Esophagus squamous epithelium (tissue), 5 donors: ENCODE results near the gene LTF. TPM values are rescaled to one million over a fixed set of nuclear protein-coding genes. Genes with fewer than 3 reads are reported as not detected.

ENCODE experiments used
- DNase-seq: peaks from one replicate; lab custom pipeline; 2025; lab: John Stamatoyannopoulos, UW
- H3K27ac ChIP-seq, 4 donors: fragments of 200-600 bp; sonication (generic); one replicate each; pipeline ENCODE4 v1.5.1; 2016 to 2019; ENCODE audit warnings: mild to moderate bottlenecking in 1 of 4
- H3K27me3 ChIP-seq, 4 donors: fragments of 200-600 bp; sonication (generic); 1 replicate in 3 of 4; 2 replicates in 1 of 4; pipeline versions ENCODE4 v1.5.1 to v1.6.0; 2017 to 2021; ENCODE audit warnings: antibody characterized with exemption in 1 of 4
- H3K36me3 ChIP-seq, 3 donors: fragments of 200-600 bp; sonication (generic); one replicate each; pipeline ENCODE4 v1.5.1; 2016 to 2019
- H3K4me1 ChIP-seq, 3 donors: fragments of 200-600 bp; sonication (generic); one replicate each; pipeline ENCODE4 v1.5.1; 2017 to 2019
- H3K4me3 ChIP-seq, 4 donors: fragments of 200-600 bp; sonication (generic); 1 replicate in 3 of 4; 2 replicates in 1 of 4; pipeline ENCODE4 v1.5.1; 2016 to 2019; ENCODE audit warnings: mild to moderate bottlenecking in 2 of 4, moderate library complexity in 1 of 4
- H3K9me3 ChIP-seq, 3 donors: fragments of 200-600 bp; sonication (generic); one replicate each; pipeline ENCODE4 v1.5.1; 2016 to 2019
- CTCF ChIP-seq, 6 experiments: fragments of 450-650 bp in 4 of 6; fragments of 200-600 bp in 2 of 6; sonication (generic) in 2 of 6; IDR thresholded peaks; one replicate each; pipeline ENCODE4 v1.5.1; 2016 to 2019; ENCODE audit warnings: antibody characterized with exemption in 6 of 6, mild to moderate bottlenecking in 4 of 6, moderate library complexity in 4 of 6
- POLR2A ChIP-seq, 4 donors: fragments of 450-650 bp; IDR thresholded peaks; one replicate each; pipeline ENCODE4 v1.6.1; 2017; ENCODE audit warnings: antibody characterized with exemption in 4 of 4, mild to moderate bottlenecking in 4 of 4, moderate library complexity in 3 of 4
- WGBS, 2 donors: methylation state at CpG; one replicate each; pipeline ENCODE4 v1.1.5; 2018; 5-methylcytosine and 5-hydroxymethylcytosine counted together
- intact Hi-C: fragments of 100-400 bp; cut with DNase I; formaldehyde crosslinking; loops from one replicate; pipeline ENCODE4 v1.15.0; 2022
- total RNA-seq, 4 donors: library from RNA; depleted of rRNA; stranded (reverse); fragments of >200 nt; gene quantifications; one replicate each; pipeline ENCODE4 v1.1.0, GENCODE V29; 2016
- donor health status: DM: yes; HTN: yes; CAD: no.

LTF gene
- total RNA-seq, 4 donors from 2014 or later, result 0.57 to 204 (median 2.6) TPM

- Histone ChIP-seq H3K27me3 (peaks cover 0 to 10% (median 0%) of the 10 kb centered on the region in 4 donors), H3K4me3 (no peak overlapping the region), H3K4me1 (peaks cover 0 to 8% (median 4%) of the 10 kb centered on the region in 3 donors), H3K36me3 (no peaks in the 10 kb centered on the region), H3K27ac (no peak overlapping the region), H3K9me3 (no peaks in the 10 kb centered on the region)
- intact Hi-C loops, result loop anchor here (10.0 kb wide), 1 partner anchor 135 kb away; no protein-coding TSS in a partner anchor
- no peak for TF ChIP-seq POLR2A (IDR thresholded peaks at IDR 0.05)
- TF ChIP-seq CTCF (IDR thresholded peaks at IDR 0.05), result no peak
- WGBS, 2 donors, result 71 to 94% methylated on average over 1 of the region's 1 CpG
- DNase-seq, result no peak
Measured at GRCh38 chr3:46489875-46490274, 25.2 kb upstream of the LTF start.

GRCh38 chr3:46489381-46489780, 24.7 kb upstream of the LTF start:
- Histone ChIP-seq H3K27me3 (peaks cover 0 to 10% (median 0%) of the 10 kb centered on the region in 4 donors), H3K9me3 (no peaks in the 10 kb centered on the region), H3K27ac (no peak overlapping the region), H3K4me1 (peaks cover 0 to 8% (median 4%) of the 10 kb centered on the region in 3 donors), H3K36me3 (no peaks in the 10 kb centered on the region), H3K4me3 (no peak overlapping the region)
- intact Hi-C loops, result loop anchor here (10.0 kb wide), 1 partner anchor 135 kb away; no protein-coding TSS in a partner anchor
- TF ChIP-seq POLR2A (IDR thresholded peaks at IDR 0.05) (no peak), CTCF (IDR thresholded peaks at IDR 0.05) (no peak)
- no peak for DNase-seq
- WGBS, 2 donors, result 83% methylated on average over 2 of the region's 4 CpGs; no CpG with 5 or more reads in 1 of the 2 donors

GRCh38 chr3:46488735-46489361, 24.1 kb upstream of the LTF start:
- Histone ChIP-seq H3K27ac (no peak overlapping the region), H3K27me3 (peaks cover 0 to 10% (median 0%) of the 10 kb centered on the region in 4 donors), H3K9me3 (no peaks in the 10 kb centered on the region), H3K4me1 (peaks cover 0 to 8% (median 4%) of the 10 kb centered on the region in 3 donors), H3K4me3 (peak overlapping the region in 2 of 4 donors; percentile 11 to 17), H3K36me3 (no peaks in the 10 kb centered on the region)
- peak; percentile 63 for DNase-seq
- intact Hi-C loops, result loop anchor here (10.0 kb wide), 1 partner anchor 136 kb away; no protein-coding TSS in a partner anchor
- 10 to 12% methylated on average over 13 to 18 of the region's 26 CpGs for whole genome bisulfite sequencing, 2 donors
- TF ChIP-seq CTCF (IDR thresholded peaks at IDR 0.05), result peak; percentile 90 to 99 (median 97)
- TF ChIP-seq POLR2A (IDR thresholded peaks at IDR 0.05), result peak in 1 of 4 donors; percentile 14

GRCh38 chr3:46485779-46486175, 21.1 kb upstream of the LTF start:
- intact Hi-C loops, result loop anchor here (10.0 kb wide), 1 partner anchor 139 kb away; no protein-coding TSS in a partner anchor
- no peaks in the 10 kb centered on the region for H3K36me3 ChIP-seq
- no peak overlapping the region for H3K4me3 ChIP-seq
- H3K9me3 ChIP-seq, result no peaks in the 10 kb centered on the region
- WGBS, 2 donors, result 83 to 88% methylated on average over 3 to 4 of the region's 4 CpGs
- H3K27me3 ChIP-seq, result peaks cover 0 to 18% (median 0%) of the 10 kb centered on the region in 4 donors
- TF ChIP-seq POLR2A (IDR thresholded peaks at IDR 0.05), result no peak
- TF ChIP-seq CTCF (IDR thresholded peaks at IDR 0.05), result no peak
- no peak for DNase-seq
- no peak overlapping the region for H3K27ac ChIP-seq
- peaks cover 0 to 8% (median 4%) of the 10 kb centered on the region in 3 donors for H3K4me1 ChIP-seq
